GM18507 (cell line): ENCODE measurements around the gene ZNF428.
"Not testable (repeated sequence)": the region's sequence is repeated elsewhere in the genome, so short reads cannot be mapped to it uniquely, and the experiment has no call there.

Experiments used
- DNase-seq: peaks from one replicate; pipeline ENCODE4 v3.0.0; 2011; ENCODE audit warnings: low read depth; ENCODE audit not compliant: insufficient read length; ENCODE audit errors: extremely low spot score
- FAIRE-seq: peaks from 2 replicates; lab custom pipeline; 2011; peaks lifted over from hg19 to GRCh38; lab: Jason Lieb, UNC

The ZNF428 gene, protein sequence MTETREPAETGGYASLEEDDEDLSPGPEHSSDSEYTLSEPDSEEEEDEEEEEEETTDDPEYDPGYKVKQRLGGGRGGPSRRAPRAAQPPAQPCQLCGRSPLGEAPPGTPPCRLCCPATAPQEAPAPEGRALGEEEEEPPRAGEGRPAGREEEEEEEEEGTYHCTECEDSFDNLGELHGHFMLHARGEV

DNA sequence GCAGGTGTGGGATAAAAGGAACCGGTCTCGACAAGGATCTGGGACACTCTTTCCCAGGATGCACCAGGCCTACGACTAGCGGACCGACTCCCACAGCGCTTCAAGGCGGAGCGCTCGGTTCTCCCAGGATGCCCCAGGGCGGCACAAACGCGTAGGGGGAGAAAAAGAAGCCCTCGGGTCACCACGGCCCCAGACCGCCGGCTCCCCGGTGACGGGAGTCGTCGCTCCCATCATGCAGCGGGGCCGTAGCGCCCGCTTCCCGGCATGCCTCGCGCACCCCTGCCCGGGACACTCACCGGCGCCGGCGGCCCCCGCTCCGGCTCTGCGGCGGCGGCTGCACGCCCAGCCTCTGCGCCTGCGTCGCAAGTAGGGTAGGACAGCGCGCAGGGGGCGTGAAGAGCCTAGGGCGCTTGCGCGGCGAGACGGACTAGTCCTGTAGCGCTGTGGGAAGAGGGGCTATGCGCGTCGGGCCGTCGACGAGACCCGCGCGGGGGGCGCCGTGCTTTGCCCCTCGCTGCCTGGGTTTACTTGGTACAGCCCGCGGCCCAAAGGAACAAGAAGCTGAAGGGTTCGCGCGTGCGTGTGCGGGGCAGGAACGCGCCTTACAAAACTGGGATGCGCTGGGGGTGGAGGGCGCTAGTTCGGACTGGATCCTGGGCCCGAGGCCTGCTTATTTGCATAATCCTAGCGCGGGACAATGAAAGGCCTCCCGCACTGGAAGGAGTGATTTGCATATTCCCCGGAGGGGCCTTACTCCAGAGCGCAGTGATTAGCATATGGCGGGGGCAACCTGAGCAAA lies at the start of gene ZNF428:
TSS of gene ZNF428 (minus strand) at position 368 of the 799 bp plus-strand sequence. CDS start 5,325 bp downstream, outside the sequence.
- FAIRE-seq = peak; percentile 95
- peak; percentile 83 for DNase-seq

DNA sequence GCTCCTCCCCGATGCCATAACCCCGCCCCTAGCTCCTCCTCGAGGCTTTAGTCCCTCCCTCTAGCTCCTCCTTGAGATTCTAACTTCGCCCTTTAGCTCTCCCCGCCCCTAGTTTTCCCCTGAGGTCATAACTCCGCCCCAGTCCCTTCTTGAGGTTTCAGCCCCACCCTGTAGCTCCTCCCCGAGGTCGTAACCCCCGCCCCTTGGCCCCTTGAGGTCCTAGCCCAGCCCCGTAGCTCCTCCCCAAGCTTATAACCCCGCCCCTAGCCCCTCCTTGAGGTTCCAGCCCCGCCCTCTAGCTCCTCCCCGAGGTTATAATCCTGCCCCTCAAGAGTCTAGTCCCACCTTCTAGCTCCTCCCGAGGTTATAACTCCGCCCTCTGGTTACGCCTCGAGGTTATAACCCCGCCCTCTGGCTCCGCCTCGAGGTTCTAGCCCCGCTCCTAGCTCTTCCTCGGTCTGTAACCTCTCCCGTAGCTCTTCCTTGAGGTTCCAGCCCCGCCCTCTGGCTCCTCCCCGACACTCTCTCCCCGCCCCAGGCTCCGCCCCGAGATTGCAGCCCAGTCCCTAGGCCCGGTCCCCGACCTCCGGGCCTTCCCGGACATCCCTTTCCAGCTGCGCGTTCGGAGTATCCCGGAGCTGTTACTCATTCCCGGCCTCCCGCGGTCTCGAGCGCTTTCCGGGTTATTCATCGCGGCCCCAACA lies 49.1 kb upstream of the ZNF428 start:
- DNase-seq = peak; percentile 83
- peak; percentile 99 for FAIRE-seq

DNA sequence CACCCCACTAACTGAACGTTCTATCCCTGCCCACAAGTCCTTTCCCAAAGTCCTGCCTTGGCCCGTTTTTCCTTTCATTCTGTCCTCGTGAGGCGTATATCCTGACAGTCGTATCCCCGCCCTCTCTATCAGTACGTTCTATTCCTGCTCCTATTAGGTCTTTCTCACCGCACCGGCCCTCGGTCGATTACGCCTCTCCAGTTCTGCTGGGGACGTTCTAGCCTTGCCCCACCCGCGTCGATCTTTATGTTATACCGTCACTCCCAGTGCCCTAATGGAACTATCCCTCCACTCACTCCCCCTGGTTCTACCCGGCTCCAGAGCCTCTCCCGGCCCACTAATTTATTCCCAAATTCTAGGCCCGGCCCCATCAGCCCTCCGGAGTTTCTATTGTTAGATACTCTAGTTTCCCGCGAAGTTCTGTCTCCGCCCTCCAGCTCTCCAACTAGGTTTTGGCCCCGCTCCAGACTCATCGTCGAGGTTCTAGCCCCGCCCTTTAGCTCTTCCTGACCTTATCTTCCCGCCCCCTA lies 48.5 kb upstream of the ZNF428 start:
- FAIRE-seq = no peak
- DNase-seq = no peak

DNA sequence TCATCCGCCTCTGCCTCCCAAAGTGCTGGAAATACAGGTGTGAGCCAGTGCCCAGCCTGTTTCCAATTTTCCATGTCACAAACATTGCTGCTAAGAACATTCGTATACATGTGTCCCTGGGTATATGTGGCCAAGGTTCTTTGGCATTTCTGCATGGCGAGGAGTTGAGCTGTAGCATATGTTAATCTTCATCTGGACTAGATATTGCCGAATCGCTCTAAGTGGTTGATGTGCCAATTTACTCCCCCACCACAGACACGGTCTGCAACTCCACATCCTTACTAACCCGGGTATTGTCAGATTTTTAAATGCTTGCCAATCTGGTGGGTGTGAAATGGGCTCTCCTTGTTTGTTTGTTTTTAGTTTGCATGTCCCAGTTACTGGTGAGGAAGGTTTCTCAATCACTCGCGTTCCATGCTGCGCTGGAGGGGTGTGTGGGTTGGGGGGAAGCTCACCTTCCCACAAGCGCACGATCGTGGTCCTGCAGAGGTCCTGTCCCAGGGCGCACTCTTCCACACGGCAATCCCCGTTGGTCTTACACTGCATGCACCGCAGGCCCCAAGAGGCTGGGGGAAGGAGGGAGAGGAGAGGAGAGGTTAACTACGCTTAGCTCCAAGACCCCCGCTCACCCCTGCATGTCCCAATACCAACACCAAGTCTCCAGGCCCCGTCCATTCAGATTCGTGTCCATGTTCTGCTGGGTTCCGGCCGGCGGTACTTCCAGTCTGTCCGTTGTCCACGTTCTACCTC lies 47.9 kb upstream of the ZNF428 start:
- DNase-seq (no peak), FAIRE-seq (no peak)

DNA sequence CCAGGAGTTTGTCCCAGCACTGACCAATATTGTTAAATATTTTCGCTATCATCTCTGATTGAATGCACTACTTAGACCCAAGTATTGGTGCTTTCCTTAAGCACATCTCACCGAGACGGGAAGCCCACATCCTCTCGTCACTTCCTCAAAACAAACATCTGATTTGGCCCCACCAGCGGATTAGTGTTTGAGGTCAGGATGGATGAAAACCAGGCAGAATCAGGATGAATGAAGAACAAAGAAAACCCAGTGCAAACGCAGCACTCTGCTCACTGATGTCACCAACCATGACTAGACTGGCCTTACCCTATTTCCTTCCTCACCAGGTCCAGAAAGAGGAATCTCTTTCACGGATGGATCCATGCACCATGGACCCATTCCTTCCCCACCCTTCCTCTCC lies 44.6 kb upstream of the ZNF428 start:
- FAIRE-seq (peak; percentile 66), DNase-seq (no peak)

DNA sequence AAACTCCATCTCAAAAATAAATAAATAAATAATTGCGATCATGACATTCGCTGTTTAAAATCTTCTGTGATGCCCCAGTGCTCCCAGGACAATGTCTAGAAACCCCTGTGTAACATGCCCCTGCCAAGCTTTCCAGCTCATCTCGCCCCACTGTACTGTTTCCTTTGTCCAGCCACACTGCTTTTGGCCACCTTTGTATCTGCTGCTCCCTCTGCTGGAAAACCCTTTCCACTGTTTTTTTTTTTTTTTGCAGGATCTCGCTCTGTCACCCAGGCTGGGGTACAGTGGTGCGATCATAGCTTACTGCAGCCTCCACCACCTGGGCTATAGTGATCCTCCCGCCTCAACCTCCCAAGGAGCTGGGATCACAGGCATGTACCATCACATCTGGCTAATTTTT lies 43.1 kb upstream of the ZNF428 start:
- no peak for FAIRE-seq
- DNase-seq = no peak

DNA sequence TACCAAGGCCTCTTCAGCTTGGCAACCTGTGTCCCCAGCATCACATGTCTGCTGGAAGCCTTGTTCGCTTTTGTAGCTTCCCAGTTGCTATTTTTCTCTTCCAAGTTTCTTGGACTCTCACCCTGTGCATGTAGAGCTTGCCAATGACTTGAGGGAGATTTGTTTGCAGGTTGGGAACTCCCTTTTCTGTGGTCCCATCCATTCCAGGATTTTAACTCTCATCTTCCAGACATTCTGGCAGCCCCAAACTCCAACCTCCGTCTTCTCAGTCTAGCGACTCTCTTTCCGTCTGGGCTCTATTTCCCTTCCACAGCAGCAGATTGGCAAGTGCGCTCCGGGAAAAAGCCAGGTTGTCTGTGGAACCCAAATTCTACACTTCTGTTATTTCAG lies 41.5 kb upstream of the ZNF428 start:
- no peak for FAIRE-seq
- DNase-seq = no peak

DNA sequence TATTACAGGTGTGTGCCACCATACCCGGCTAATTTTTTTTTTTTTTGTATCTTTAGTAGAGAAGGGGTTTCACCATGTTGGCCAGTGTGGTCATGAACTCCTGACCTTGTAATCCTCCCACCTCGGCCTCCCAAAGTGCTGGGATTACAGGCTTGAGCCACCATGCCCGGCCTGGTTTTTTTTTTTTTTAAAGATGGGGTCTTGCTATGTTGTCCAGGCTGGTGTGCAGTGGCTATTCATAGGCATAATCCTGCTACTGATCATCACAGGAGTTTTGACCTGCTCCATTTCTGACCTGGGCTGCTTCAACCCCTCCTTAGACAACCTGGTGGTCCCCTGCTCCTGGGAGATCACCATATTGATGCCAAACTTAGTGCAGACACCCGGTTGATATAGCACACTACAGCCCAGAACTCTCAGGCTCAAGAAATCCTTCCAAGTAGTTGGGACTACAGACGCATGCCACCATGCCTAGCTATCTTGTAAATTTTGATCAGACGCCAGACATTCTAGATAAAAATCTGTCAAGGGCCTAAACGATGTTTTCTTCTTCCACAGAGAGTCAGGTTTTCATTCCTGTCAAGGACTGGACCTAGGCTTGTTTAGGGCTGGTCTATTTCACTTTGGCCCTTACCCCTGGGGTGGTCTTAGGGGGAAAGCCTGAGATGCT lies 41.0 kb upstream of the ZNF428 start:
- FAIRE-seq = no peak
- DNase-seq = no peak

DNA sequence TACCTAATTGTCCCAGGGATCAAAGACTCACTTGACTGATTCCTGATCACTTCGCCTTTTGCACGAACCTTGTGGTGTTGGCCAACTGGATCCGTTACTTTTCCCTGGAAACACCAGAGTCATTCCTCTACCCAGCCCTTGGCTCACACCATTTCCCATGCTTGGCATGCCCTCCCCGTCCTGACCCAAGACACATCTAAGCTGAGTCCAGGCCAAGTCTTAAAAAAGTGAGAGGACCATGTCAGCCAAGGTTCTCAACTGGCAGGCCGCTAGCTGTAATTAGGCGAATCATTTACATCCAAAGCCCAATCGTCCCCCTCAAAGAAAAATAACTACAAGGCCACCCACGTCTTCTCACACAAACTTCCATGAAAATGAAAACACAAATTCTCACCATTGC lies 39.1 kb upstream of the ZNF428 start:
- DNase-seq (no peak), FAIRE-seq (no peak)

DNA sequence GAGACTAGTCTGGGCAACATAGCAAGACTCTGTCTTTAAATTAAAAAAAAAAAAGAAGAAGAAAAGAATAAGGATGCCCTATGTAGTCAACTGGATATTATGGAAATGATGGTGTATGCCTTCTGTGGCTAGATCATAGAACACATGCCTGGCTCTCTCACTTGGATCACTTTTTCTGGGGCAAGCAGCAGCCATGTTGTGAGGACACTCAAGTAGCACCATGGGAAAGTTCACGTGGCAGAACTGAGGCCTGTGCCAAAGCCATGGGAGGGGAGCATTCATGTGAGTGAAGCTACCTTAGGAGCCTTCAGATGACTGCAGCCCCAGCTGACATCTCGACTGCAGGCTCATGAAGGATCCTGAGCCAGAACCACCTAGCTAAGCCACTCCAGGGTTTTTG lies 38.6 kb upstream of the ZNF428 start:
- FAIRE-seq (no peak), DNase-seq (no peak)

DNA sequence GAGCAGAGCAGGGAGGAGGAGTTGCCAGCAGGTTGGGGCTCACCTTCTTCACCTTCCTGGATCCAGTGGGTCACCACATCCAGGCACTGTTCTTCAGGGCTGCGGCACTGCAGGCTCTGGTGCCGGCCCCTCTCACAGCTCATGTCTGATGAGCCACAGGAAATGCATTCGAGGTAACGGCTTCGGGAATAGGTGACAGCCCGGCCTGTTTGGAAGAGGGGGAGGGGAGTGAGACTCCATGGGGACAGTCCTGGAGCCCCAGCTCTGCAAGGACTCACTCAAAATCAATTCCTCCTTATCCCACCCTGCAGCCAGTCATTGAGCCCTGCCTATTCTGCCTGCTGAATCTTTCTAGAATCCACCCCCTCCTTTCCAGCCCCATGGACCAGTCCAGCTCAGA lies 37.0 kb upstream of the ZNF428 start:
- FAIRE-seq = no peak
- no peak for DNase-seq

DNA sequence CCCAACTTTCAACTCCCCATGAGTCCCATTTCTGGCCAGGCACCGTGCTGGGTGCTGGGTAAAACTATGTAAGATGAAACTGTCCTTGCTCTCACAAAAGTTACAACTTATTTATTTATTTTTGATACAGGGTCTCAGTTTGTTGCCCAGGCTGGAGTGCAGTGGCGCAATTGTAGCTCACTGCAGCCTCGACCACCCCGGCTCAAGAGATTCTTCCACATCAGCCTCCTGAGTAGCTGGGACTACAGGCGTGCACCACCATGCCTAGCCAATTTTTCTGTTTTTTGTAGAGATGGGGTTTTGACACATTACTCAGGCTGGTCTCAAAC lies 33.1 kb upstream of the ZNF428 start:
- DNase-seq (no peak), FAIRE-seq (no peak)

DNA sequence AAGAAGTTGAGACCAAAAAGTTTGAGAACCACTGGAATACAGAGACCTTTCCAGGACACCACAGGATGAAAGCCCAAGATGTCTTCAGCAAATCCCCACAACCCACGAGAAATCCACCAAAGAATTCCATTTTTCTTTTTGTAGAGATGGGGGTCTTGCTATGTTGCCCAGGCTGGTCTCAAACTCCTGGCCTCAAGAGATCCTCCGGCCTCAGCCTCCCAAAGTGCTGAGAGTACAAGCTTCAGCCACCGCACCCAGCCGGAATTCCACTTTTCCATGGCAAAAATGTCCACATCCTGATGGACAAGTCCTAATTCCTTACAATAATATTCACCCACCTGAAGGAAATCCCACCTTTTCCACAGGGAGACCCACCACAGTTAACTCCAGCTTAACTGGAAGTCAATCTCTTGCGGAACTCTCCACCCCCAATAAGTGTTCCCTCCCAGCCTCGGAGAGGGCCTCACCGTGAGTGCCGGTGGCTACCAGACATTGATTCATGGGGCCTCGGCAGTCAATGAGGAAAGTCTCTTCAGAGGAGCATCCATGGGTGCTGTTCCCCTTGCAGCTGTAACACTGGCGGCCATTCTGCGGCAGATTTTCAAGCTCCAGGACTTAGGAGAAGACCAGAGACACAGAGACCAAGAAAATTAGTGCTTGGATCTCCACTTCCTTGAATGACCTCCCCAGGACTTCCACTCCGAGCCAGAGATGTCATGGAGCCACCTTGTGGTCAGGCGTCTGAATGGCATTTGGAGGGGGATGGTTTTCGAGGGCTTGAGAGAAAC lies 32.5 kb upstream of the ZNF428 start:
- DNase-seq (no peak), FAIRE-seq (peak; percentile 88)

DNA sequence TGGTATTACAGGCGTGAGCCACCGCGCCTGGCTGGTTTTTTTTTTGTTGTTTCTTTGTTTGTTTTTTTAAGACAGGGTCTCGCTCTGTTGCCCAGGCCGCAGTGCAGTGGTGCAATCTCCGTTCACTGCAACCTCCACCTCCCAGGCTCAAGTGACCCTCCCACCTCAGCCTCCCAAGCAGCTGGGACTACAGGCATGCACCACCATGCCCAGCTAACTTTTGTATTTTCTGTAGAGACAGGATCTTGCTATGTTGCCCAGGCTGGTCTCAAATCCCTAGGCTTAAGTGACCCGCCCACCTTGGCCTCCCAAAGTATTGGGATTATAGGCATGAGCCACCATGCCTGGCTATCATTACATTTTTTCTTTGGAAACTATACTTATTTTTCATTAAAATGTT lies 30.8 kb upstream of the ZNF428 start:
- FAIRE-seq, DNase-seq: not testable (repeated sequence)

DNA sequence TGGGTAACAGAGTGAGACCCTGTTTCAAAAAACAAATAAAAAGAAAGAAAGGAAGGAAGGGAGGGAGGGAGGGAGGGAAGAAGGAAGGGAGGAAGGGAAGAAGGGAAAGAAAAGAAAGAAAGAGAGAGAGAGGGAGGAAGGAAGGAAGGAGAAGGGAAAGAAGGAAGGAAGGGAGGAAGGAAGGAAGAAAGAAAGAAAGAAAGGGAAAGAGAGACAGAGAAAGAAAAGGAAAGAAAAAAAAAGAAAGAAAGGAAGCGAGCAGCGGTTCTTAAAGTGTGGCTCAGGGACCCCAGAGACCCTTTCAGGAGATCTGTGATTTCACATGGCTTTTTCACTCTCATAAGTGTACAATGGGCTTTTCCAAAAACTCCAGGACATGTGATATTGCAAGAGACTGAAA lies 30.1 kb upstream of the ZNF428 start:
- DNase-seq (no peak), FAIRE-seq (no peak)

DNA sequence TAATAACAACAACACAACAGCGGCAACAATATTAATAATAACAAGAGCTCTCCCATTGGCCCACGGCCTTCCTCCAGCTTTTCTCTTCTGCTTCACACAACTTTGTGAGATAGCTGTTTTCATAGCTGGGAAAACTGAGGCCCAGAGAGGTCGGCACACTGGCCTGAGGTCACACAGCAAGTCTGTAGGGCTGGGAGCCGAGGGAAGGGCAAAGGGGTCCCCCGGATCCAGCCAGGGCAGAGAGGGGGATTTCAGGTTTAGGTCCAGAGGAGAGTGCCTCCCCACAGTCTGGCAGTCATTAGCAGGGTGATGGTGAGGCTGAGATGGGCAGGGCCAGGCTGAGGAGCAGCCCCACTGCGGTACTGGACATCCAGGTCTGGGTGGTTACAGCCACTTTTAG lies 29.2 kb upstream of the ZNF428 start:
- FAIRE-seq = no peak
- no peak for DNase-seq

DNA sequence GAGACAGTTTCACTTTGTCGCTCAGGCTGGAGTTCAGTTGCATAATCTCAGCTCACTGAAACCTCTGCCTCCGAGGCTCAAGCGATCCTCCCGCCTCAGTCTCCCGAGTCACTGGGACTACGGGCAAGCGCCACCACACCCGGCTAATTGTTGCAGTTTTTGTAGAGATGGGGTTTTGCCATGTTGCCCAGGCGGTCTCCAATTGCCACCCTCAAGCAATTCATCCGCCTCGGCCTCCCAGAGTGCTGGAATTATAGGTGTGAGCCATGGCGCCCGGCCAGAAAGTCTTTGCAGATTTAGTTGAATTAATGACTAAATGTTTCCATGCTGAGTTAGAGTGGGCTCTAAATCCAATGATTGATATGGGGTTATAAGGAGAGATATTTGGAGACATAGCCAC lies 24.8 kb upstream of the ZNF428 start:
- no peak for FAIRE-seq
- no peak for DNase-seq

DNA sequence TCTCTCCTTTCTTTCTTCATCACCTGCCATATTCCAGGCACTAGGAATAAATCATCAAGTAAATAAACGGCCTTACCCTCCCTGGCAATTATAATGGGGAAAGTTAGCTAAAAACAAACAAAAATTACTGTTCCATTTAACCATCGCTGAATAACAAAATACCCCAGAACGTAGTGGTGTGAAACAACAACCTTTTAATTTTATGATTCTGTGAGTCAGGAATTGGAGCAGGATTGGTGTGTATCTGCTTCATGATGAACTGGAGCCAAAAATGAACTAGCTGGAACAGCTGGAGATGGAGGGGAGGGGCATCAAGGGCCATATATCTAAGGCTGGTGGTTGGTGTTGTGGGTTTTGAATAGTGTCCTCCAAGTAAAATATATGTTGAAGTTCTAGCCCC lies 23.9 kb upstream of the ZNF428 start:
- FAIRE-seq = no peak

DNA sequence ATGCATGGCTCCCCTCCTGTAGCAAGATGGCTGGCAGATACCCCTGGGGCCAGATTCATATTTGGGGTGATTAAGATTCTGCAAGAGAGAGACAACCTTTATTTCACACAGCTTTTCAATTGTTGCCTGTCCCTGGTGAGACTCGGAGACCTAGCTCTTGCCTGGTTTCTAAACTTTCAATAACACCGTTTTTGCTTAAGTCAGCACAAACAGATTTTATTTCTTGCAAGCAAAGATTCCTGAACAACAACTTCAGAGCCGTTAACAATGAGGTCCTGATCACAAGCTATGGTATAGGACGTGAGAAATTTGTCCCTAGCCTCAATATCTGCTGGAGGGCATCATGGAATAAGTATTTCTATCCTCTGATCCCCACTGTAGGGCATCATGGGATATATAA lies 23.1 kb upstream of the ZNF428 start:
- no peak for FAIRE-seq
- no peak for DNase-seq

More for the DNA sequence above, 23.9 kb upstream of the ZNF428 start:
- DNase-seq = no peak
